Tibial nerve (tissue), 4 donors: ENCODE measurements around the gene TMEM132D. TPM values are rescaled to one million over a fixed set of nuclear protein-coding genes. Genes with fewer than 3 reads are reported as not detected.

Experiments
- DNase-seq, 2 donors: peaks; one replicate each; pipeline ENCODE4 v3.0.0-alpha.2; 2019; ENCODE audit warnings: low spot score in 2 of 2
- H3K27ac ChIP-seq, 4 donors: fragments of 200-600 bp; sonication (generic) in 3 of 4; one replicate each; pipeline ENCODE4 v1.5.1; 2017 to 2019; ENCODE audit warnings: mild to moderate bottlenecking in 1 of 4
- H3K27me3 ChIP-seq, 2 donors: fragments of 200-600 bp; sonication (generic) in 1 of 2; one replicate each; pipeline versions ENCODE4 v1.5.1 to v1.6.0; 2017 to 2019
- H3K36me3 ChIP-seq, 3 donors: fragments of 200-600 bp; sonication (generic); one replicate each; pipeline ENCODE4 v1.5.1; 2018 to 2019
- H3K4me1 ChIP-seq, 4 donors: fragments of 200-600 bp; sonication (generic) in 3 of 4; one replicate each; pipeline ENCODE4 v1.5.1; 2017 to 2019
- H3K4me3 ChIP-seq, 4 donors: fragments of 200-600 bp; sonication (generic) in 3 of 4; one replicate each; pipeline ENCODE4 v1.5.1; 2017 to 2019; ENCODE audit warnings: mild to moderate bottlenecking in 1 of 4, moderate library complexity in 1 of 4
- H3K9me3 ChIP-seq, 4 donors: fragments of 200-600 bp; sonication (generic) in 3 of 4; one replicate each; pipeline ENCODE4 v1.5.1; 2017 to 2019
- CTCF ChIP-seq, 5 experiments: fragments of 200-600 bp in 3 of 5; fragments of 450-650 bp in 2 of 5; sonication (generic) in 3 of 5; IDR thresholded peaks; one replicate each; pipeline ENCODE4 v1.5.1; 2016 to 2019; ENCODE audit warnings: antibody characterized with exemption in 5 of 5, mild to moderate bottlenecking in 3 of 5, moderate library complexity in 2 of 5
- EP300 ChIP-seq, 2 donors: sonication (generic); formaldehyde crosslinking; IDR thresholded peaks; one replicate each; pipeline ENCODE4 v1.6.1; 2017; ENCODE audit warnings: antibody characterized with exemption in 2 of 2, mild to moderate bottlenecking in 1 of 2
- POLR2A ChIP-seq, 2 donors: fragments of 450-650 bp; IDR thresholded peaks; one replicate each; pipeline ENCODE4 v1.6.1; 2017; ENCODE audit warnings: antibody characterized with exemption in 2 of 2, mild to moderate bottlenecking in 2 of 2, moderate library complexity in 2 of 2
- WGBS, 2 donors: methylation state at CpG; one replicate each; pipeline ENCODE4 v1.1.5; 2018; 5-methylcytosine and 5-hydroxymethylcytosine counted together
- total RNA-seq, 4 donors: library from RNA; depleted of rRNA; stranded (reverse); fragments of >200 nt; gene quantifications; one replicate each; pipeline ENCODE4 v1.1.0, GENCODE V29; 2016

TMEM132D gene
- total RNA-seq, 4 donors from 2014 or later, result under 0.01 to 0.21 TPM; not detected in 2

DNA sequence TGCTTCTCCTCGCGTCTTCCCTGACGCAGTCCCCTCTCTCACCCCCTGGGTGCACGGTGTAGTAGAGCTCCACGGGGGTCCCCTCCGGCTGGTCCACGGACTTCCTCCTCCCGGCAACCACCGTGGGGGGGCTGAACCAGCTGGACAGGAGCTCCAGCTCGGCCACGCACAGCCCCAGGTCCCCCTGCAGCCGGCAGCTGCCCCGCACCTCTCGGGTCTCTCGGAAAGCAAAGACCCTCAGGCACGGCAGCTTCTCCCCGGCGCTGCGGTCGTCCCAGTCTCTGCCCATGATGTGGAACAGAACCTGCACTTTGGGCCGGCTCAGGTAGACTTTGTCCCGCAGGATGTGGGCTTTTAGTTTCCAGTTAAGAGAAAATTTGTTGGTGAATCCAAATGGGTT is 203.8 kb downstream of the TMEM132D start:
- no peaks in the 10 kb centered on the region for H3K36me3 ChIP-seq
- WGBS, 2 donors, result 94 to 96% methylated on average over 22 of the region's 22 CpGs
- H3K4me3 ChIP-seq, result no peak overlapping the region
- no peaks in the 10 kb centered on the region for H3K4me1 ChIP-seq
- H3K27ac ChIP-seq, result no peak overlapping the region
- no peak for DNase-seq
- H3K9me3 ChIP-seq, result peaks cover 0 to 24% (median 0%) of the 10 kb centered on the region in 4 donors
- no peak for TF ChIP-seq CTCF (IDR thresholded peaks at IDR 0.05)
- TF ChIP-seq EP300 (IDR thresholded peaks at IDR 0.05), result no peak
- no peak for TF ChIP-seq POLR2A (IDR thresholded peaks at IDR 0.05)
- H3K27me3 ChIP-seq, result no peaks in the 10 kb centered on the region

GRCh38 chr12:129696926-129697325 is 206.9 kb downstream of the TMEM132D start:
- no peaks in the 10 kb centered on the region for H3K27me3 ChIP-seq
- H3K36me3 ChIP-seq, result no peaks in the 10 kb centered on the region
- peaks cover 0 to 17% (median 0%) of the 10 kb centered on the region in 4 donors for H3K9me3 ChIP-seq
- no peak overlapping the region for H3K4me3 ChIP-seq
- no peak overlapping the region for H3K27ac ChIP-seq
- no peaks in the 10 kb centered on the region for H3K4me1 ChIP-seq
- DNase-seq, result no peak
- no peak for TF ChIP-seq POLR2A (IDR thresholded peaks at IDR 0.05)
- TF ChIP-seq CTCF (IDR thresholded peaks at IDR 0.05), result no peak
- no peak for TF ChIP-seq EP300 (IDR thresholded peaks at IDR 0.05)
- 13 to 24% methylated on average over 11 of the region's 11 CpGs for WGBS, 2 donors

DNA sequence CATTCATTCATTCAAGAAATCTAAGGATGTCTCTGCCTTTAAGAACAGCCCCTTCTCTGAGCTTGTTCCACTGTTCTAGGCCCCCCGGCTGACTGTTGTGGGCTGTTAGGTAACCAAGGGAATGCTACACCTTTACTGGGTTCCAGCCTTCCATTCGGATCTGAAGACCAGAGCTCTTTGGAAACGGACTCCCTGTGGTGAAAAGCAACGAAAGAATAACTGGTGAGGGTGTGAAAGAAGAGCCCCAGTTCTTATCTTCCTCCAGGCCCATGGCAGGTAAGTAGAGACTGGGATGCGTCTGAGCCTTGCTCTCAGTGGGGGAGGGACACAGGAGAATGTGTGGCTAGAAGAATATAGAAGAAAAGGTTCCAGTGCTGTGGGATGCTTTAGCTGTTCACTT is 207.4 kb downstream of the TMEM132D start:
- Histone ChIP-seq H3K27ac (no peak overlapping the region), H3K9me3 (peaks cover 0 to 15% (median 0%) of the 10 kb centered on the region in 4 donors), H3K4me1 (no peaks in the 10 kb centered on the region), H3K27me3 (no peaks in the 10 kb centered on the region), H3K4me3 (no peak overlapping the region), H3K36me3 (no peaks in the 10 kb centered on the region)
- 47 to 62% methylated on average over 5 of the region's 5 CpGs for WGBS, 2 donors
- no peak for DNase-seq
- TF ChIP-seq POLR2A (IDR thresholded peaks at IDR 0.05) (no peak), CTCF (IDR thresholded peaks at IDR 0.05) (no peak), EP300 (IDR thresholded peaks at IDR 0.05) (no peak)

- DNase-seq, result no peak
- no peak overlapping the region for H3K4me3 ChIP-seq
- no peaks in the 10 kb centered on the region for H3K36me3 ChIP-seq
- peaks cover 0 to 4% (median 0%) of the 10 kb centered on the region in 4 donors for H3K9me3 ChIP-seq
- H3K27me3 ChIP-seq, result no peaks in the 10 kb centered on the region
- WGBS, 2 donors, result 87% methylated on average over 8 of the region's 8 CpGs
- no peak overlapping the region for H3K27ac ChIP-seq
- TF ChIP-seq EP300 (IDR thresholded peaks at IDR 0.05) (no peak), CTCF (IDR thresholded peaks at IDR 0.05) (no peak), POLR2A (IDR thresholded peaks at IDR 0.05) (no peak)
- no peaks in the 10 kb centered on the region for H3K4me1 ChIP-seq
These were observed 210.1 kb downstream of the TMEM132D start for GRCh38 chr12:129693731-129694130.

- no peak for DNase-seq
- H3K27ac ChIP-seq, result no peak overlapping the region
- no peak for TF ChIP-seq CTCF (IDR thresholded peaks at IDR 0.05)
- no peak for TF ChIP-seq POLR2A (IDR thresholded peaks at IDR 0.05)
- no peak for TF ChIP-seq EP300 (IDR thresholded peaks at IDR 0.05)
- H3K36me3 ChIP-seq, result no peaks in the 10 kb centered on the region
- H3K27me3 ChIP-seq, result no peaks in the 10 kb centered on the region
- peaks cover 0 to 37% (median 0%) of the 10 kb centered on the region in 4 donors for H3K9me3 ChIP-seq
- H3K4me1 ChIP-seq, result no peaks in the 10 kb centered on the region
- no peak overlapping the region for H3K4me3 ChIP-seq
These were observed 216.1 kb downstream of the TMEM132D start for GRCh38 chr12:129687731-129688130.
